Cardiac fibroblast (primary cell): ENCODE measurements around the gene AIP.

Experiments used
- DNase-seq, 2 donors: peaks; one replicate each; pipeline versions ENCODE4 v3.0.0 to v3.0.0-alpha.2; 2010; ENCODE audit warnings: low read depth in 2 of 2
- H3K4me3 ChIP-seq, 2 donors: replicated peaks in 1 of 2; 1 replicate in 1 of 2; 2 replicates in 1 of 2; pipeline ENCODE4 v1.5.1; 2011; ENCODE audit warnings: low read depth in 2 of 2, low read length in 2 of 2, mild to moderate bottlenecking in 2 of 2, moderate library complexity in 1 of 2
- CTCF ChIP-seq: IDR thresholded peaks from one replicate; pipeline ENCODE4 v1.5.1; 2011; ENCODE audit warnings: low read depth, mild to moderate bottlenecking, low read length, inconsistent platforms

The AIP gene

GRCh38 chr11:67482827-67483798 lies at the start of gene AIP:
Gene AIP, plus strand, starts transcription at chr11:67483026. Its CDS starts 133 bp downstream, at chr11:67483159.
- DNase-seq = peak; percentile 98 to 99
- H3K4me3 ChIP-seq = peak within 1 kb of the TSS; percentile 66 to 68
- TF ChIP-seq CTCF = peak; percentile 29

GRCh38 chr11:67433536-67434394 lies 49.1 kb upstream of the AIP start:
- H3K4me3 ChIP-seq = no peak overlapping the region
- no peak for DNase-seq
- no peak for TF ChIP-seq CTCF

- TF ChIP-seq CTCF = no peak
- no peak overlapping the region for H3K4me3 ChIP-seq
- DNase-seq = no peak
Observed at GRCh38 chr11:67434395-67434881, 48.4 kb upstream of the AIP start.

GRCh38 chr11:67435031-67435726 lies 47.6 kb upstream of the AIP start:
- no peak overlapping the region for H3K4me3 ChIP-seq
- no peak for DNase-seq
- TF ChIP-seq CTCF = no peak

GRCh38 chr11:67435727-67436458 lies 46.9 kb upstream of the AIP start:
- H3K4me3 ChIP-seq = no peak overlapping the region
- no peak for TF ChIP-seq CTCF

More at GRCh38 chr11:67435727-67436458, 46.9 kb upstream of the AIP start:
- no peak for DNase-seq
